Measurements from ENCODE around the gene PTPRE.

The PTPRE gene

GRCh38 chr10:128095027-128095752, 188.3 kb downstream of the PTPRE start:
- Mint-ChIP-seq H3K27me3 (no peaks in the 10 kb centered on the region), H3K4me1 (peaks cover 42% of the 10 kb centered on the region), H3K4me3 (peak overlapping the region in 1 of 2 donors; percentile 30), H3K9me3 (no peaks in the 10 kb centered on the region), H3K27ac (peak overlapping the region in 1 of 2 donors; percentile 34)
- peak in 1 of 2 donors; percentile 50 for DNase-seq
- ATAC-seq = peak; percentile 82

DNA sequence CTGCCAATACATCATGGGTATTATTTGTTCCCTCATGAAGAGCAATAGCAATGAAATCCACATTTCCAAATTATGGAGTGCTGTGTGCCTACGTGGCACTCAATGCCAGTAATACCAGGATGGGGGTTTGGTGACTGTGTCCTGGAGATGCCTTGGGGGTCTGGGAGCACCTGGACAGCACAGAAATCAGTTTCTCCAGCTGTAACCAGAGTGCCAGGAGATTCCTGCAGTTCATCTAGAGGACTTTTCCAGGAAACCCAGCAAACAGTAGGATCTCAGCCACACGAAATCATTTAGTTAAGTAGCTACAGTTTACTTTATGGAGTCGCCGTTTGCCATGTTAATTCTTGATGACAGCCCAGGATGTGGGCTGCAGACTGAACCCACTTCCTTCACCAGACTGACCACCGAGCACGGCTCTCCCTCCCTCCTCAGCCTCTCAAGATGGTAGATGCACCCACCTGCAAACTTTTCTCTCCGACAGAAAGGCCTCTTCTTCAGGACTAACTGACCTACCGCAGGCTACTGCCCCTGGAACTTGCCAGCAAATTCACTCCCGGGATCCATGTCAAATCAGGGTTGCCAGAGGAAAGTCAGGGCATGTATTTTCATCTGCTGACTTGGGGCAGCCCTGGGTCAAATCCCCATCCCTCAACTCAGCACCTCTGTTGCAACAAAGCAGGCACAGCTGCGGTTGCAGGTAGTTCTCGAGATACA, 189.0 kb downstream of the PTPRE start:
- Mint-ChIP-seq H3K27ac (peak overlapping the region; percentile 65 to 83), H3K4me3 (peak overlapping the region; percentile 30 to 51), H3K27me3 (no peaks in the 10 kb centered on the region), H3K9me3 (no peaks in the 10 kb centered on the region), H3K4me1 (peaks cover 42% of the 10 kb centered on the region)
- DNase-seq = peak in 1 of 2 donors; percentile 55
- peak; percentile 90 for ATAC-seq

GRCh38 chr10:128096486-128097199, 189.7 kb downstream of the PTPRE start:
- Mint-ChIP-seq H3K4me1 (peaks cover 42% of the 10 kb centered on the region), H3K27ac (peak overlapping the region; percentile 65 to 83), H3K4me3 (peak overlapping the region; percentile 30 to 51), H3K9me3 (no peaks in the 10 kb centered on the region), H3K27me3 (no peaks in the 10 kb centered on the region)
- DNase-seq = no peak
- ATAC-seq = peak; percentile 2

DNA sequence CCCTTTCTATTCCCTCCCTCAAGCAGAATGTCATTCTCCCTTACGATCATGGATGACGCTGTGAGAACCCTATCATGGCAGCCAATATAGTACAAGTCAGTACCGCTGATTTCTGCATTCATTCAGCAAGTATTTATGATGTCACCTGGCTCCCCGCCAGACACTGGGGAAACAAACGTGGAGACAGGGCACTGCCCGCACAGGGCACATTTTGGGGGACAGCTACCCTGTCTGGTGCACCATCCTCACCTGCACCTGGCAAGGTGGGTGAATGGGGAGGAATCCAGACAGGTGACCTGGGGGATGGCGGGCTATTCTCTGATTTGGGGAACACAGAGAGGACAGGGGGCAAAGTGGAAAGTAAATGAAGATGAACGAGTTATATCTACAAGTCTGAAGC, 190.9 kb downstream of the PTPRE start:
- no peak for DNase-seq

DNA sequence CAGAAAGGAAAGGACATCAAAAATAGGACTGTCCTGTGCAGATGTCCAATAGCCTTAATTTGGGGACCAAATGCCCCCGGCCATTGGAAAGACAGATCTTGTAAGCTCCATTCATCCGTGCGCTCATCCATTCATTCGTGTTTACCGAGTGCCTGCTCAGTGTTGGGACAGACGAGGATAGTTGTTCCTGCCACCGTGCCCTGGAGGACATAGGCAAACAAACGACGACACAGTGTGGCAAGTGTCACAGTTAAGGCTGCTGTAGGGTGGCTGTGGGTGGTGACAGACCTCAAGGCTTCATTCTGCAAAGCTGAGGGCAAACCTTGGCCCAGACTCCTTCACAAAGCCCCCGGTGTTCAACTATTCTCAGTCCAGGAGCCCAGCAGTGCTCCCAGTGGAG, 191.7 kb downstream of the PTPRE start:
- no peak for ATAC-seq
- Mint-ChIP-seq H3K27me3 (no peaks in the 10 kb centered on the region), H3K27ac (no peak overlapping the region), H3K9me3 (no peaks in the 10 kb centered on the region), H3K4me3 (no peak overlapping the region), H3K4me1 (peaks cover 55% of the 10 kb centered on the region)
- DNase-seq = no peak

More for the DNA sequence above, 190.9 kb downstream of the PTPRE start:
- Mint-ChIP-seq H3K4me1 (peaks cover 46% of the 10 kb centered on the region), H3K27me3 (no peaks in the 10 kb centered on the region), H3K9me3 (no peaks in the 10 kb centered on the region), H3K27ac (peak overlapping the region in 1 of 2 donors; percentile 87), H3K4me3 (no peak overlapping the region)
- no peak for ATAC-seq

GRCh38 chr10:128099901-128100300, 193.0 kb downstream of the PTPRE start:
- DNase-seq (no peak), ATAC-seq (no peak)
- Mint-ChIP-seq H3K27ac (no peak overlapping the region), H3K4me3 (no peak overlapping the region), H3K4me1 (peaks cover 58% of the 10 kb centered on the region), H3K9me3 (no peaks in the 10 kb centered on the region), H3K27me3 (no peaks in the 10 kb centered on the region)

DNA sequence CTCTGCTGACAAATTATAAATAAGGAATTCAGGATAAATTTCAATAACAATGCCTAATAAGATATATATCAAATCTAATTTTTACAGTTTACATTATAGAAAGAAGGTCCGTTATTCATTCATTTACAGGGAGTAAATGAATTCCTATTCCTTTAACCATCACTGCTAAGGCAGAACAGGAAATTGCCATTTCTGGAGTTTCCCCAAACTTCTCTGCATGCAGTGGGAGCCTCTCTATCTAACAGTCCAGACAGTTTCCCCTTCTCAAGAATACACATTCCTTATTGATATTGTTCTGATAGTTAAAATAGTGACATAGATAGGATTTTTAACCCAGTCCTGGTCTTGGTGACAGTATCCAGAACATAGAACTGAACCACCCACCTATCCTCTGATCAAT, 195.0 kb downstream of the PTPRE start:
- no peaks in the 10 kb centered on the region for H3K27me3 Mint-ChIP-seq
- H3K4me3 Mint-ChIP-seq = no peak overlapping the region
- no peak for DNase-seq
- H3K27ac Mint-ChIP-seq = no peak overlapping the region
- peaks cover 38% of the 10 kb centered on the region for H3K4me1 Mint-ChIP-seq
- no peak for ATAC-seq
- no peaks in the 10 kb centered on the region for H3K9me3 Mint-ChIP-seq

GRCh38 chr10:128102480-128103228, 195.8 kb downstream of the PTPRE start:
- no peak for ATAC-seq
- H3K27ac Mint-ChIP-seq = peak overlapping the region in 1 of 2 donors; percentile 78
- no peak overlapping the region for H3K4me3 Mint-ChIP-seq

GRCh38 chr10:128103229-128103714, 196.4 kb downstream of the PTPRE start:
- Mint-ChIP-seq H3K27ac (peak overlapping the region in 1 of 2 donors; percentile 78), H3K27me3 (no peaks in the 10 kb centered on the region), H3K4me3 (peak overlapping the region in 1 of 2 donors; percentile 42), H3K9me3 (no peaks in the 10 kb centered on the region), H3K4me1 (peaks cover 26% of the 10 kb centered on the region)
- DNase-seq (peak in 1 of 2 donors; percentile 46), ATAC-seq (peak; percentile 86)

More at GRCh38 chr10:128102480-128103228, 195.8 kb downstream of the PTPRE start:
- no peaks in the 10 kb centered on the region for H3K9me3 Mint-ChIP-seq
- no peaks in the 10 kb centered on the region for H3K27me3 Mint-ChIP-seq
- no peak for DNase-seq
- H3K4me1 Mint-ChIP-seq = peaks cover 32% of the 10 kb centered on the region

DNA sequence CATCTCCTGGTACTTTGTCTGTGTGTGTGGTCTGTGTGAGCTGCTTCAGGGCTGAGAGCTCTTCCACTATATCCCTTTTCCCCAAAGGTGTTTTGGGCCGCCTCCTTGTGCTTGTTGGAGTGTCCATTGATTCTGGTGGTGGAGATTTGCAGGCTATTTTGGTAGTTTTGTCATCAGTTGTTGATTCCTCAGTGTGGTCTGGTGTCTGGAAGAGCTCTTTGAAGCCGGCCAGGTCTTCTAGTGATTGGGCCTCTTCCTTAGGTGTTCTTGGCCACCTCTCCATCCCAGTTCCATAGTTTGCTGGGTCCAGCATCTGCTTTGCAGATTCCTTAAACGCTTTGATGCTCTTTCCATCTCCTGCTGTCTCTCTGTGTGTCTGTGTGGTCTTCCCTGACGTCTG, 198.5 kb downstream of the PTPRE start:
- no peak overlapping the region for H3K4me3 Mint-ChIP-seq
- no peak for DNase-seq
- no peaks in the 10 kb centered on the region for H3K9me3 Mint-ChIP-seq
- ATAC-seq = no peak
- peaks cover 17% of the 10 kb centered on the region for H3K4me1 Mint-ChIP-seq
- H3K27me3 Mint-ChIP-seq = no peaks in the 10 kb centered on the region
- no peak overlapping the region for H3K27ac Mint-ChIP-seq

GRCh38 chr10:128109707-128110106, 202.8 kb downstream of the PTPRE start:
- Mint-ChIP-seq H3K9me3 (no peaks in the 10 kb centered on the region), H3K4me1 (no peaks in the 10 kb centered on the region), H3K27ac (no peak overlapping the region), H3K4me3 (no peak overlapping the region), H3K27me3 (no peaks in the 10 kb centered on the region)
- DNase-seq (no peak), ATAC-seq (no peak)

GRCh38 chr10:128110339-128110738, 203.4 kb downstream of the PTPRE start:
- no peak overlapping the region for H3K4me3 Mint-ChIP-seq
- H3K27ac Mint-ChIP-seq = no peak overlapping the region
- H3K27me3 Mint-ChIP-seq = no peaks in the 10 kb centered on the region
- no peaks in the 10 kb centered on the region for H3K4me1 Mint-ChIP-seq
- no peak for DNase-seq
- no peaks in the 10 kb centered on the region for H3K9me3 Mint-ChIP-seq
- ATAC-seq = no peak

DNA sequence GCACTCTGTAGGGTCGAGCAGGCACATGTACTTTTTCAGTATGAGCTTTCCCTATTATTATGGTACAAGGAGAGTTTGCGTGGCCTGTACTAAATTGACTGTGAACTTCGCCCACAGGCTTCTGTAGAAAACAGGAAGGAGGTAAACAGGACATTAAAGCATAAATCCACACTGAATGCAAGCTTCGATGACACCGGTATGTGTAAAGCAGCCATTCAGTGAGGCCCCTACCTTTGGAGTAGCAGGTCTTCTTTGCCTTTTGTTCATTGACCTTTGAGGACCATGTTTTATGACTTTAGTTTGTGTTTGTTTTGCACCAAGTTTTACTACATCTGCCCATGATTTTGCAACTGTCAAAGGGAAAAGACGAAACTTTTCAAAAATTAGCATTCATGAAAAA, 204.8 kb downstream of the PTPRE start:
- H3K27ac Mint-ChIP-seq = no peak overlapping the region

DNA sequence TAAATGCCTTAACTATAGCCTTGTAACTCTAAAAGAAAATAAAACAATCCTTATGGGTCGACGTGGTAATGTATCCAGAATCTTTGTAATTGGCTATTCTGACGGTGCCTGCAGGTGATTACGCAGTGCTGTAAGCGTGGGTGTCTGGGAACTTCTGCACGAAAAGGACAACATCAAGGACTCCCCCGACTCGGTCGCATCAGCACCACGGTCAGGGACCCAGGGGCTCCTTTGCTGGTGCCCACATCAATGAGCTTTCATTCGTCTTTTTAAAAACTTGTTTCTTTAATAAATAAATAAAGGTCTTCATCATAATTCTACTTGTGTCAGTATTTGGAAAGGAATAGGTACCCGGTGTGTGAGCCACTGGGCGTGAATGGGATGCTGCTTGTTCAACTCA, 206.1 kb downstream of the PTPRE start:
- Mint-ChIP-seq H3K27ac (no peak overlapping the region), H3K4me1 (no peaks in the 10 kb centered on the region), H3K9me3 (no peaks in the 10 kb centered on the region), H3K4me3 (no peak overlapping the region), H3K27me3 (no peaks in the 10 kb centered on the region)
- ATAC-seq (no peak), DNase-seq (no peak)

More for the DNA sequence above, 204.8 kb downstream of the PTPRE start:
- no peaks in the 10 kb centered on the region for H3K4me1 Mint-ChIP-seq
- ATAC-seq (no peak), DNase-seq (no peak)
- H3K4me3 Mint-ChIP-seq = no peak overlapping the region
- H3K27me3 Mint-ChIP-seq = no peaks in the 10 kb centered on the region
- H3K9me3 Mint-ChIP-seq = no peaks in the 10 kb centered on the region

GRCh38 chr10:128114901-128115300, 208.0 kb downstream of the PTPRE start:
- no peaks in the 10 kb centered on the region for H3K9me3 Mint-ChIP-seq

More at GRCh38 chr10:128114901-128115300, 208.0 kb downstream of the PTPRE start:
- Mint-ChIP-seq H3K27me3 (no peaks in the 10 kb centered on the region), H3K4me1 (no peaks in the 10 kb centered on the region), H3K4me3 (no peak overlapping the region), H3K27ac (no peak overlapping the region)
- ATAC-seq = no peak
- DNase-seq = no peak

Data from stimulated activated naive CD8-positive, alpha-beta T cell treated with anti-CD3 and anti-CD28 coated beads, Interleukin-15, amount 100 ng/mL, for 72 hours (primary cell).